Natural killer cell (primary cell): Measurements from ENCODE around the gene EXO1. TPM values are rescaled to one million over a fixed set of nuclear protein-coding genes. Genes with fewer than 3 reads are reported as not detected.

ENCODE experiments used
- ATAC-seq, 3 donors: fragments of 150-1000 bp in 2 of 3; fragments of 200-7000 bp in 1 of 3; cut with Tn5 transposase; 1 replicate in 1 of 3; 2 replicates in 2 of 3; pipeline ENCODE4 v1.10.0; 2021; ENCODE audit warnings: mild to moderate bottlenecking in 2 of 3, moderate library complexity in 2 of 3
- DNase-seq, 2 donors: peaks; one replicate each; pipeline versions ENCODE4 v3.0.0 to v3.0.0-alpha.2; 2013 to 2021; ENCODE audit warnings: mixed read lengths in 1 of 2
- H3K27ac ChIP-seq: one replicate; pipeline ENCODE4 v1.5.1; 2013; ENCODE audit warnings: mild to moderate bottlenecking, low read length
- H3K27me3 ChIP-seq: one replicate; pipeline ENCODE4 v1.6.1; 2013; ENCODE audit warnings: low read length; ENCODE audit not compliant: control insufficient read depth, insufficient read depth
- H3K36me3 ChIP-seq: one replicate; pipeline ENCODE4 v1.6.1; 2013; ENCODE audit warnings: low read length; ENCODE audit not compliant: control insufficient read depth, insufficient read depth
- H3K4me1 ChIP-seq: one replicate; pipeline ENCODE4 v1.6.1; 2013; ENCODE audit warnings: low read length; ENCODE audit not compliant: control insufficient read depth, insufficient read depth
- H3K4me3 ChIP-seq: one replicate; pipeline ENCODE4 v1.5.1; 2013; ENCODE audit warnings: low read length
- H3K9me3 ChIP-seq: one replicate; pipeline ENCODE4 v1.6.1; 2013; ENCODE audit warnings: low read length; ENCODE audit not compliant: control insufficient read depth, insufficient read depth
- H3K27ac Mint-ChIP-seq, 2 donors: one replicate each; pipeline ENCODE4 v1.8.0; 2022; ENCODE audit warnings: mild to moderate bottlenecking in 2 of 2, mixed read lengths in 2 of 2, moderate library complexity in 1 of 2
- H3K27me3 Mint-ChIP-seq, 2 donors: one replicate each; pipeline ENCODE4 v1.8.0; 2022; ENCODE audit warnings: low read depth in 2 of 2, mixed read lengths in 2 of 2
- H3K36me3 Mint-ChIP-seq: one replicate; pipeline ENCODE4 v1.8.0; 2022; ENCODE audit warnings: mixed read lengths
- H3K4me1 Mint-ChIP-seq, 2 donors: one replicate each; pipeline ENCODE4 v1.8.0; 2022; ENCODE audit warnings: mixed read lengths in 2 of 2
- H3K4me3 Mint-ChIP-seq: one replicate; pipeline ENCODE4 v1.8.0; 2022; ENCODE audit warnings: mild to moderate bottlenecking, moderate library complexity, mixed read lengths
- H3K9me3 Mint-ChIP-seq, 2 donors: one replicate each; pipeline ENCODE4 v1.8.0; 2022; ENCODE audit warnings: mixed read lengths in 2 of 2
- CTCF ChIP-seq: fragments of 200-600 bp; IDR thresholded peaks from one replicate; pipeline ENCODE4 v1.8.0; 2022; ENCODE audit warnings: antibody characterized with exemption
- WGBS: methylation state at CpG from one replicate; pipeline ENCODE4 v1.1.7; 2013; ENCODE audit warnings: missing lambda C conversion rate; ENCODE audit not compliant: insufficient coverage; 5-methylcytosine and 5-hydroxymethylcytosine counted together
- intact Hi-C: fragments of 100-400 bp; cut with micrococcal nuclease; formaldehyde crosslinking; loops from one replicate; pipeline ENCODE4 v1.14.2; 2022
- total RNA-seq, 4 donors: library from RNA; stranded (reverse); fragments of 120-200 nt in 1 of 4; gene quantifications; one replicate each; pipeline versions ENCODE4 v1.2.3 to v1.2.4, GENCODE V29; 2013 to 2022

The EXO1 gene
- total RNA-seq, 3 donors from 2014 or later (not counting 1 experiment from before 2014, with no cell fraction given), result 1.6 to 2.7 (median 1.7) TPM

- ATAC-seq, result no peak
- H3K36me3 ChIP-seq, result no peaks in the 10 kb centered on the region
- H3K4me1 ChIP-seq, result no peaks in the 10 kb centered on the region
- intact Hi-C loops, result loop anchor here (1.0 kb wide), 2 partner anchors 89 to 102 kb away; no protein-coding TSS in a partner anchor
- H3K27me3 ChIP-seq, result no peaks in the 10 kb centered on the region
- no peak for DNase-seq
- H3K4me3 Mint-ChIP-seq, result no peak overlapping the region
- H3K4me3 ChIP-seq, result no peak overlapping the region
- no peaks in the 10 kb centered on the region for H3K9me3 Mint-ChIP-seq
- H3K9me3 ChIP-seq, result no peaks in the 10 kb centered on the region
- H3K4me1 Mint-ChIP-seq, result no peaks in the 10 kb centered on the region
- no peaks in the 10 kb centered on the region for H3K36me3 Mint-ChIP-seq
- no peaks in the 10 kb centered on the region for H3K27me3 Mint-ChIP-seq
- no peak for TF ChIP-seq CTCF
- H3K27ac ChIP-seq, result no peak overlapping the region
- H3K27ac Mint-ChIP-seq, result no peak overlapping the region
Measured at GRCh38 chr1:241896670-241896962, 48.6 kb downstream of the EXO1 start.

- Histone ChIP-seq H3K36me3 (no peaks in the 10 kb centered on the region), H3K4me1 (no peaks in the 10 kb centered on the region), H3K27me3 (no peaks in the 10 kb centered on the region), H3K27ac (no peak overlapping the region), H3K4me3 (no peak overlapping the region), H3K9me3 (no peaks in the 10 kb centered on the region)
- WGBS, result 91% methylated on average over 5 of the region's 5 CpGs
- intact Hi-C loops, result no loop called here
- ATAC-seq (no peak), DNase-seq (no peak)
- Mint-ChIP-seq H3K36me3 (no peaks in the 10 kb centered on the region), H3K4me3 (no peak overlapping the region), H3K9me3 (no peaks in the 10 kb centered on the region), H3K4me1 (no peaks in the 10 kb centered on the region), H3K27ac (no peak overlapping the region), H3K27me3 (no peaks in the 10 kb centered on the region)
- no peak for TF ChIP-seq CTCF
Measured at GRCh38 chr1:241899210-241899609, 51.2 kb downstream of the EXO1 start.

GRCh38 chr1:241900381-241900780 is 52.4 kb downstream of the EXO1 start:
- Histone ChIP-seq H3K27ac (no peak overlapping the region), H3K9me3 (no peaks in the 10 kb centered on the region), H3K36me3 (no peaks in the 10 kb centered on the region), H3K27me3 (no peaks in the 10 kb centered on the region), H3K4me3 (no peak overlapping the region), H3K4me1 (no peaks in the 10 kb centered on the region)
- H3K27me3 Mint-ChIP-seq, result no peaks in the 10 kb centered on the region
- no peak for TF ChIP-seq CTCF
- H3K36me3 Mint-ChIP-seq, result no peaks in the 10 kb centered on the region
- no peaks in the 10 kb centered on the region for H3K9me3 Mint-ChIP-seq
- no peak for DNase-seq
- H3K27ac Mint-ChIP-seq, result no peak overlapping the region
- H3K4me1 Mint-ChIP-seq, result no peaks in the 10 kb centered on the region
- H3K4me3 Mint-ChIP-seq, result no peak overlapping the region
- no peak for ATAC-seq
- intact Hi-C loops, result no loop called here

- DNase-seq (no peak), ATAC-seq (no peak)
- Mint-ChIP-seq H3K27ac (no peak overlapping the region), H3K27me3 (no peaks in the 10 kb centered on the region), H3K4me1 (no peaks in the 10 kb centered on the region), H3K36me3 (no peaks in the 10 kb centered on the region), H3K9me3 (no peaks in the 10 kb centered on the region), H3K4me3 (no peak overlapping the region)
- H3K4me1 ChIP-seq, result no peaks in the 10 kb centered on the region
- WGBS, result 79% methylated on average over 5 of the region's 5 CpGs
- no peak overlapping the region for H3K4me3 ChIP-seq
- no peaks in the 10 kb centered on the region for H3K27me3 ChIP-seq
- intact Hi-C loops, result no loop called here
- no peaks in the 10 kb centered on the region for H3K9me3 ChIP-seq
- TF ChIP-seq CTCF, result no peak
- H3K36me3 ChIP-seq, result no peaks in the 10 kb centered on the region
- H3K27ac ChIP-seq, result no peak overlapping the region
Measured at GRCh38 chr1:241902391-241903065, 54.5 kb downstream of the EXO1 start.
